Nucleus accumbens (tissue), 56 donors: ENCODE measurements around the gene PNPLA1.

Experiments used
- DNase-seq, 56 donors: peaks; one replicate each; lab custom pipeline; 2025; lab: John Stamatoyannopoulos, UW

Gene PNPLA1

GRCh38 chr6:36245572-36246061 lies 24.2 kb upstream of the PNPLA1 start:
- no peak for DNase-seq

GRCh38 chr6:36246506-36247268 lies 23.2 kb upstream of the PNPLA1 start:
- no peak for DNase-seq

GRCh38 chr6:36247693-36248092 lies 22.2 kb upstream of the PNPLA1 start:
- DNase-seq, result no peak

GRCh38 chr6:36248980-36249379 lies 20.9 kb upstream of the PNPLA1 start:
- no peak for DNase-seq

- DNase-seq, result no peak
Observed at GRCh38 chr6:36249536-36249935, 20.3 kb upstream of the PNPLA1 start.

GRCh38 chr6:36252005-36252404 lies 17.9 kb upstream of the PNPLA1 start:
- peak in 1 of 56 donors; percentile 6 for DNase-seq

- DNase-seq, result no peak
Observed at GRCh38 chr6:36263390-36264000, 6.4 kb upstream of the PNPLA1 start.

GRCh38 chr6:36265744-36266143 lies 4.1 kb upstream of the PNPLA1 start:
- DNase-seq, result no peak

- peak in 3 of 56 donors; percentile 13 to 16 (median 15) for DNase-seq
Observed at GRCh38 chr6:36266913-36267644, 2.8 kb upstream of the PNPLA1 start.

GRCh38 chr6:36267731-36268477 lies 2.0 kb upstream of the PNPLA1 start:
- DNase-seq, result no peak

- DNase-seq, result peak in 37 of 56 donors; percentile 4 to 86 (median 47)
Observed at GRCh38 chr6:36268478-36269275, 1.2 kb upstream of the PNPLA1 start.

GRCh38 chr6:36272234-36272633 lies 2.4 kb downstream of the PNPLA1 start:
- no peak for DNase-seq

- no peak for DNase-seq
Observed at GRCh38 chr6:36273067-36273466, 3.2 kb downstream of the PNPLA1 start.

GRCh38 chr6:36273802-36274514 lies 4.1 kb downstream of the PNPLA1 start:
- no peak for DNase-seq

- no peak for DNase-seq
Observed at GRCh38 chr6:36276581-36277536, 7.0 kb downstream of the PNPLA1 start.

GRCh38 chr6:36277946-36278470 lies 8.1 kb downstream of the PNPLA1 start:
- no peak for DNase-seq

- no peak for DNase-seq
Observed at GRCh38 chr6:36280467-36280866, 10.6 kb downstream of the PNPLA1 start.

- DNase-seq, result no peak
Observed at GRCh38 chr6:36280983-36281382, 11.1 kb downstream of the PNPLA1 start.
